ENCODE measurements around the gene PLB1.

DNA sequence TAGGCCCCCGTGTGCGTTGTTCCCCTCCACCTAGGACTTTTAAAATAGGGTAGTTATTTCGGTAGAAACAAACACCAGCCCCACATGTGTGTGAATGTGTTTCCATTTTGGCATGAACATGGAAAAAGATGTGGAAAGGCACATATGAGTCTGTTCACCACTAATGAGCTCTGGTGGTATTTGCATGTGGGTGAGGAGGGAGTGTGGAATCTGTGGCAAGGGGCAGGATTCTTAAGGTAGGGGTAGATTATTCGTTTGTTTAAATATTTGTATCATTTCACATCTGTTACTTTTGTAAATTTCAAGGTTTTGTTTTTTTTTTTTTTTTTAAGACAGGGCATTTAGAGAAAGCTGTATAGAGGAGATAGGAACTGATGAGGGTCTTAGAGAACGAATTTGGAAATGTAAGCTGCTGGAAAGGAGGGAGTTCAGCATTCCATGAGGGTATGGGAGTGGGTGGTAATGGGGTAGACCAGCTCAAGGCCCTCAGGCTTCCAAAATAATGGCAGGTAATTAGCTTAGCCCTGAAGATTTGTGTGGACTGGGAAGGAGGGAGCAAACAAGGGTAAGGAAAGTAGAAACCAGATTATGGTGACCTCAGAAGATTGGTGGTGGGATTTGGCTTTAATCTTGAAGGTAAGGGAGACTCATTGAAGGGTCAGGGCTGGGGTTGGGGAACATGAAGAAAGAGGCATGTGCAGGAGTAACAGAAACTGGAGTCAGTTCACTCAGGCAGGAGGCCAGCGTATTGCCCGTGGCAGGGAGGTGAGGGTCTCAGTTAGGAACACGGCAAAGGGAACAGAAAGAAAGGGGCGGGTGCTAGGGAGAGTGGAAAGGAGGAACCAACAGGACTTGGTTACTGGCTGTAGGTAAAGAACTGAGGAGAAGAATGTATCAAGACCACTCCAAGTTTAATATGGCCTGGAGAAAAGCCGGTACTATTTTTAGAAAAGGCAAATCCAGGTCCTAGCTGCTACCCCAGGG is 123.6 kb downstream of the PLB1 start:
- TF ChIP-seq, protein P1, sequence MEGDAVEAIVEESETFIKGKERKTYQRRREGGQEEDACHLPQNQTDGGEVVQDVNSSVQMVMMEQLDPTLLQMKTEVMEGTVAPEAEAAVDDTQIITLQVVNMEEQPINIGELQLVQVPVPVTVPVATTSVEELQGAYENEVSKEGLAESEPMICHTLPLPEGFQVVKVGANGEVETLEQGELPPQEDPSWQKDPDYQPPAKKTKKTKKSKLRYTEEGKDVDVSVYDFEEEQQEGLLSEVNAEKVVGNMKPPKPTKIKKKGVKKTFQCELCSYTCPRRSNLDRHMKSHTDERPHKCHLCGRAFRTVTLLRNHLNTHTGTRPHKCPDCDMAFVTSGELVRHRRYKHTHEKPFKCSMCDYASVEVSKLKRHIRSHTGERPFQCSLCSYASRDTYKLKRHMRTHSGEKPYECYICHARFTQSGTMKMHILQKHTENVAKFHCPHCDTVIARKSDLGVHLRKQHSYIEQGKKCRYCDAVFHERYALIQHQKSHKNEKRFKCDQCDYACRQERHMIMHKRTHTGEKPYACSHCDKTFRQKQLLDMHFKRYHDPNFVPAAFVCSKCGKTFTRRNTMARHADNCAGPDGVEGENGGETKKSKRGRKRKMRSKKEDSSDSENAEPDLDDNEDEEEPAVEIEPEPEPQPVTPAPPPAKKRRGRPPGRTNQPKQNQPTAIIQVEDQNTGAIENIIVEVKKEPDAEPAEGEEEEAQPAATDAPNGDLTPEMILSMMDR (IDR thresholded peaks at IDR 0.05; ENCODE audit: poor library complexity): no peak
- TF ChIP-seq EZH2 (IDR thresholded peaks at IDR 0.05; ENCODE audit: borderline replicate concordance) (no peak), EZH2phosphoT487 (IDR thresholded peaks at IDR 0.05; ENCODE audit: low read depth, severe bottlenecking, unreplicated experiment) (no peak)
